AG04450 (cell line): ENCODE results near the gene RAB4A. TPM values are rescaled to one million over a fixed set of nuclear protein-coding genes. Genes with fewer than 3 reads are reported as not detected.

Experiments
- CTCF ChIA-PET: fragments of 300-600, 350-600 bp; formaldehyde crosslinking; extraction: SDS; loops from one replicate; lab custom pipeline; 2022; ENCODE audit warnings: antibody characterized with exemption, inconsistent platforms; lab: Charles Lee
- POLR2A ChIA-PET: fragments of 350-600 bp; formaldehyde crosslinking; extraction: SDS; loops from one replicate; lab custom pipeline; 2021; ENCODE audit warnings: antibody characterized with exemption, inconsistent platforms; lab: Yijun Ruan, JAX
- DNase-seq: peaks from one replicate; pipeline ENCODE4 v3.0.0-alpha.2; 2011; ENCODE audit warnings: low read depth, low spot score
- H3K27ac ChIP-seq: one replicate; pipeline ENCODE4 v1.5.1; 2012; ENCODE audit warnings: low read depth, low read length, control low read depth
- H3K27me3 ChIP-seq: one replicate; pipeline ENCODE4 v1.6.0; 2012; ENCODE audit warnings: low read length; ENCODE audit not compliant: control insufficient read depth, insufficient read depth
- H3K4me3 ChIP-seq: 2 replicates; pipeline ENCODE4 v1.5.1; 2011; ENCODE audit warnings: mild to moderate bottlenecking, low read depth, low read length, control low read depth
- H3K9me3 ChIP-seq: 2 replicates; pipeline ENCODE4 v1.5.1; 2012; ENCODE audit warnings: low read length; ENCODE audit not compliant: control insufficient read depth, insufficient read depth
- CTCF ChIP-seq: IDR thresholded peaks from 2 replicates; pipeline ENCODE4 v1.5.1; 2011; ENCODE audit warnings: low read depth, low read length, control low read depth, inconsistent platforms
- polyA plus RNA-seq: library from polyadenylated mRNA; depleted of rRNA; stranded (reverse); fragments of >200 nt; gene quantifications from 2 replicates; pipeline ENCODE4 v1.2.3, GENCODE V29; 2011

The RAB4A gene
- polyA plus RNA-seq, 1 experiment: 50.6 TPM

GRCh38 chr1:229226796-229227195, 44.1 kb upstream of the RAB4A start:
- ChIA-PET POLR2A (no interaction called here), CTCF (interaction anchor here (0.6 to 5.0 kb wide), 59 partner anchors 8 to 725 kb away, joined by 3 to 74 read pairs (median 4); partner anchors contain the start of gene RHOU)
- H3K4me3 ChIP-seq: no peak overlapping the region
- no peak for DNase-seq
- H3K27ac ChIP-seq: no peak overlapping the region
- no peak for TF ChIP-seq CTCF
- peaks cover 14% of the 10 kb centered on the region for H3K27me3 ChIP-seq
- no peaks in the 10 kb centered on the region for H3K9me3 ChIP-seq

- CTCF ChIA-PET: interaction anchor here (0.5 to 5.0 kb wide), 64 partner anchors 8 to 726 kb away, joined by 3 to 74 read pairs (median 4); partner anchors contain the start of gene RHOU
- Histone ChIP-seq H3K27ac (no peak overlapping the region), H3K27me3 (peaks cover 14% of the 10 kb centered on the region), H3K4me3 (no peak overlapping the region), H3K9me3 (no peaks in the 10 kb centered on the region)
- DNase-seq: no peak
- POLR2A ChIA-PET: no interaction called here
- peak; percentile 83 for TF ChIP-seq CTCF
These were observed 43.5 kb upstream of the RAB4A start for GRCh38 chr1:229227298-229227919.

GRCh38 chr1:229228522-229228921, 42.4 kb upstream of the RAB4A start:
- TF ChIP-seq CTCF: no peak
- ChIA-PET CTCF (interaction anchor here (0.9 to 5.0 kb wide), 16 partner anchors 9 to 564 kb away, joined by 3 to 74 read pairs (median 11); partner anchors contain the start of gene RHOU), POLR2A (no interaction called here)
- no peak for DNase-seq
- H3K4me3 ChIP-seq: no peak overlapping the region
- H3K27ac ChIP-seq: no peak overlapping the region
- peaks cover 14% of the 10 kb centered on the region for H3K27me3 ChIP-seq
- no peaks in the 10 kb centered on the region for H3K9me3 ChIP-seq

- no peak overlapping the region for H3K27ac ChIP-seq
- ChIA-PET CTCF (interaction anchor here (0.6 to 5.0 kb wide), 8 partner anchors 25 to 565 kb away, joined by 3 to 74 read pairs (median 11); partner anchors contain the start of gene RHOU), POLR2A (no interaction called here)
- no peak overlapping the region for H3K4me3 ChIP-seq
- no peak for TF ChIP-seq CTCF
- peaks cover 17% of the 10 kb centered on the region for H3K27me3 ChIP-seq
- H3K9me3 ChIP-seq: no peaks in the 10 kb centered on the region
- no peak for DNase-seq
These were observed 41.7 kb upstream of the RAB4A start for GRCh38 chr1:229229137-229229720.

GRCh38 chr1:229229721-229230139, 41.2 kb upstream of the RAB4A start:
- no peak overlapping the region for H3K27ac ChIP-seq
- ChIA-PET POLR2A (no interaction called here), CTCF (interaction anchor here (1.3 to 5.0 kb wide), 5 partner anchors 27 to 565 kb away, joined by 3 to 74 read pairs (median 49); partner anchors contain the start of gene RHOU)
- TF ChIP-seq CTCF: no peak
- H3K4me3 ChIP-seq: no peak overlapping the region
- no peak for DNase-seq
- peaks cover 20% of the 10 kb centered on the region for H3K27me3 ChIP-seq
- H3K9me3 ChIP-seq: no peaks in the 10 kb centered on the region
